ENCODE data around the gene UBAC1. TPM values are rescaled to one million over a fixed set of nuclear protein-coding genes. Genes with fewer than 3 reads are reported as not detected.
"Not testable (repeated sequence)": the region's sequence is repeated elsewhere in the genome, so short reads cannot be mapped to it uniquely, and the experiment has no call there.

UBAC1 gene
- polyA plus RNA-seq, 3 donors, result 18.6 to 37.1 (median 28.4) TPM

GRCh38 chr9:135965124-135965756 is 4.1 kb upstream of the UBAC1 start:
- WGBS, 3 donors, result 71 to 72% (median 72%) methylated on average over 11 of the region's 11 CpGs
- no peak overlapping the region for H3K27ac ChIP-seq (ENCODE audit: low read depth, low read length)

- 30 to 76% (median 71%) methylated on average over 10 of the region's 10 CpGs for WGBS, 3 donors
- no peak overlapping the region for H3K27ac ChIP-seq (ENCODE audit: low read depth, low read length)
Measured at GRCh38 chr9:135963938-135964337, 2.8 kb upstream of the UBAC1 start.

- WGBS, 3 donors, result 86 to 93% (median 88%) methylated on average over 8 of the region's 8 CpGs
- H3K27ac ChIP-seq (ENCODE audit: low read depth, low read length), result no peak overlapping the region
Measured at GRCh38 chr9:135963338-135963737, 2.2 kb upstream of the UBAC1 start.

- 42 to 70% (median 56%) methylated on average over 11 of the region's 11 CpGs for WGBS, 3 donors
- H3K27ac ChIP-seq (ENCODE audit: low read depth, low read length), result no peak overlapping the region
Measured at GRCh38 chr9:135962696-135963307, 1.6 kb upstream of the UBAC1 start.

- 31 to 42% (median 39%) methylated on average over 15 of the region's 15 CpGs for WGBS, 3 donors
- H3K27ac ChIP-seq (ENCODE audit: low read depth, low read length), result no peak overlapping the region
Measured at GRCh38 chr9:135961811-135962695, 880 bp upstream of the UBAC1 start.

GRCh38 chr9:135960411-135961276 is 529 bp downstream of the UBAC1 start:
- no peak overlapping the region for H3K27ac ChIP-seq (ENCODE audit: low read depth, low read length)
- WGBS, 3 donors, result 0 to 1% (median 1%) methylated on average over 65 to 74 of the region's 74 CpGs

GRCh38 chr9:135959814-135960213 is 1.4 kb downstream of the UBAC1 start:
- no peak overlapping the region for H3K27ac ChIP-seq (ENCODE audit: low read depth, low read length)
- 47 to 64% (median 56%) methylated on average over 9 of the region's 9 CpGs for WGBS, 3 donors

GRCh38 chr9:135958485-135958884 is 2.7 kb downstream of the UBAC1 start:
- WGBS, 3 donors, result 61 to 90% (median 69%) methylated on average over 12 of the region's 12 CpGs
- no peak overlapping the region for H3K27ac ChIP-seq (ENCODE audit: low read depth, low read length)

GRCh38 chr9:135957431-135957830 is 3.7 kb downstream of the UBAC1 start:
- 89 to 92% (median 90%) methylated on average over 9 of the region's 9 CpGs for WGBS, 3 donors
- H3K27ac ChIP-seq (ENCODE audit: low read depth, low read length), result no peak overlapping the region

- no peak overlapping the region for H3K27ac ChIP-seq (ENCODE audit: low read depth, low read length)
- WGBS, 3 donors, result 87 to 90% (median 89%) methylated on average over 8 of the region's 8 CpGs
Measured at GRCh38 chr9:135956802-135957174, 4.4 kb downstream of the UBAC1 start.

- H3K27ac ChIP-seq (ENCODE audit: low read depth, low read length), result no peak overlapping the region
- 89 to 91% (median 89%) methylated on average over 32 of the region's 32 CpGs for whole genome bisulfite sequencing, 3 donors
Measured at GRCh38 chr9:135955934-135956801, 5.0 kb downstream of the UBAC1 start.

- WGBS, 3 donors, result 94% methylated on average over 22 of the region's 22 CpGs
- no peak overlapping the region for H3K27ac ChIP-seq (ENCODE audit: low read depth, low read length)
Measured at GRCh38 chr9:135952664-135953206, 8.4 kb downstream of the UBAC1 start.

- WGBS, 3 donors, result 72 to 88% (median 83%) methylated on average over 18 of the region's 18 CpGs
- no peak overlapping the region for H3K27ac ChIP-seq (ENCODE audit: low read depth, low read length)
Measured at GRCh38 chr9:135951889-135952663, 9.1 kb downstream of the UBAC1 start.

GRCh38 chr9:135951310-135951709 is 9.9 kb downstream of the UBAC1 start:
- 95 to 97% (median 97%) methylated on average over 8 of the region's 8 CpGs for WGBS, 3 donors
- not testable (repeated sequence) for H3K27ac ChIP-seq (ENCODE audit: low read depth, low read length)

GRCh38 chr9:135950841-135951240 is 10.3 kb downstream of the UBAC1 start:
- 94 to 98% (median 97%) methylated on average over 4 of the region's 4 CpGs for WGBS, 3 donors
- not testable (repeated sequence) for H3K27ac ChIP-seq (ENCODE audit: low read depth, low read length)

- 86 to 90% (median 89%) methylated on average over 12 of the region's 12 CpGs for WGBS, 3 donors
- no peak overlapping the region for H3K27ac ChIP-seq (ENCODE audit: low read depth, low read length)
Measured at GRCh38 chr9:135950135-135950682, 11.0 kb downstream of the UBAC1 start.
